ENCODE results near the gene CDKN1A.

- no peak for TF ChIP-seq EZH2 (IDR thresholded peaks at IDR 0.05; ENCODE audit: insufficient read depth, poor library complexity, severe bottlenecking)
- no peak for TF ChIP-seq EZH2phosphoT487 (IDR thresholded peaks at IDR 0.05; ENCODE audit: insufficient read depth, low read depth)
Observed at GRCh38 chr6:36674942-36675341, 3.6 kb upstream of the CDKN1A start.

All from GM23248 (cell line).